ENCODE measurements around the gene TRIM43.
"Not testable (repeated sequence)": the region's sequence is repeated elsewhere in the genome, so short reads cannot be mapped to it uniquely, and the experiment has no call there.

TRIM43 gene

GRCh38 chr2:95591701-95592100 lies at the start of gene TRIM43:
TRIM43 (plus strand) TSS chr2:95592001; CDS start chr2:95594024, 2,023 bp downstream.
- FAIRE-seq; DNase-seq (ENCODE audit: insufficient read length, low spot score): not testable (repeated sequence)

- no peak for FAIRE-seq
- DNase-seq (ENCODE audit: insufficient read length, low spot score), result no peak
These were observed 40.7 kb upstream of the TRIM43 start for GRCh38 chr2:95551055-95551568.

GRCh38 chr2:95552911-95553310 lies 38.9 kb upstream of the TRIM43 start:
- DNase-seq (ENCODE audit: insufficient read length, low spot score) (no peak), FAIRE-seq (no peak)

- DNase-seq (ENCODE audit: insufficient read length, low spot score), result no peak
- FAIRE-seq, result no peak
These were observed 22.6 kb upstream of the TRIM43 start for GRCh38 chr2:95569170-95569569.

- no peak for DNase-seq (ENCODE audit: insufficient read length, low spot score)
- FAIRE-seq, result no peak
These were observed 17.9 kb upstream of the TRIM43 start for GRCh38 chr2:95573866-95574265.

GRCh38 chr2:95574506-95574905 lies 17.3 kb upstream of the TRIM43 start:
- FAIRE-seq, result no peak
- DNase-seq (ENCODE audit: insufficient read length, low spot score), result no peak

GRCh38 chr2:95575857-95576256 lies 15.9 kb upstream of the TRIM43 start:
- DNase-seq (ENCODE audit: insufficient read length, low spot score), result no peak

GRCh38 chr2:95578539-95578938 lies 13.3 kb upstream of the TRIM43 start:
- FAIRE-seq, result no peak
- no peak for DNase-seq (ENCODE audit: insufficient read length, low spot score)

More at GRCh38 chr2:95575857-95576256, 15.9 kb upstream of the TRIM43 start:
- no peak for FAIRE-seq

- FAIRE-seq; DNase-seq (ENCODE audit: insufficient read length, low spot score): not testable (repeated sequence)
These were observed 8.3 kb upstream of the TRIM43 start for GRCh38 chr2:95583545-95583944.

GRCh38 chr2:95584321-95584720 lies 7.5 kb upstream of the TRIM43 start:
- not testable (repeated sequence) for DNase-seq (ENCODE audit: insufficient read length, low spot score); FAIRE-seq

- DNase-seq (ENCODE audit: insufficient read length, low spot score); FAIRE-seq: not testable (repeated sequence)
These were observed 1.8 kb upstream of the TRIM43 start for GRCh38 chr2:95589777-95590536.

GRCh38 chr2:95592973-95593372 lies 1.2 kb downstream of the TRIM43 start:
- not testable (repeated sequence) for DNase-seq (ENCODE audit: insufficient read length, low spot score); FAIRE-seq

- FAIRE-seq; DNase-seq (ENCODE audit: insufficient read length, low spot score): not testable (repeated sequence)
These were observed 3.2 kb downstream of the TRIM43 start for GRCh38 chr2:95595012-95595411.

- not testable (repeated sequence) for FAIRE-seq; DNase-seq (ENCODE audit: insufficient read length, low spot score)
These were observed 9.5 kb downstream of the TRIM43 start for GRCh38 chr2:95601301-95601700.

- not testable (repeated sequence) for DNase-seq (ENCODE audit: insufficient read length, low spot score); FAIRE-seq
These were observed 10.3 kb downstream of the TRIM43 start for GRCh38 chr2:95602146-95602545.

- not testable (repeated sequence) for DNase-seq (ENCODE audit: insufficient read length, low spot score); FAIRE-seq
These were observed 16.6 kb downstream of the TRIM43 start for GRCh38 chr2:95608356-95608755.

- FAIRE-seq; DNase-seq (ENCODE audit: insufficient read length, low spot score): not testable (repeated sequence)
These were observed 18.0 kb downstream of the TRIM43 start for GRCh38 chr2:95609764-95610163.

GRCh38 chr2:95613048-95613447 lies 21.2 kb downstream of the TRIM43 start:
- not testable (repeated sequence) for FAIRE-seq; DNase-seq (ENCODE audit: insufficient read length, low spot score)

GRCh38 chr2:95622728-95623127 lies 30.9 kb downstream of the TRIM43 start:
- DNase-seq (ENCODE audit: insufficient read length, low spot score); FAIRE-seq: not testable (repeated sequence)

- FAIRE-seq; DNase-seq (ENCODE audit: insufficient read length, low spot score): not testable (repeated sequence)
These were observed 39.2 kb downstream of the TRIM43 start for GRCh38 chr2:95630987-95631386.

- not testable (repeated sequence) for DNase-seq (ENCODE audit: insufficient read length, low spot score); FAIRE-seq
These were observed 41.9 kb downstream of the TRIM43 start for GRCh38 chr2:95633626-95634259.

All from GM19239 (cell line).